Testis (tissue), 3 donors: Measurements from ENCODE around the gene DNAH6. TPM values are rescaled to one million over a fixed set of nuclear protein-coding genes. Genes with fewer than 3 reads are reported as not detected.

ENCODE experiments used
- DNase-seq: peaks from one replicate; pipeline ENCODE4 v3.0.0-alpha.2; 2019
- H3K27ac ChIP-seq, 2 donors: fragments of 200-600 bp; sonication (generic); one replicate each; pipeline ENCODE4 v1.5.1; 2019
- H3K27me3 ChIP-seq: fragments of 200-600 bp; sonication (generic); one replicate; pipeline ENCODE4 v1.5.1; 2019
- H3K36me3 ChIP-seq: fragments of 200-600 bp; sonication (generic); one replicate; pipeline ENCODE4 v1.5.1; 2017; ENCODE audit warnings: low read depth; ENCODE audit errors: missing control alignments
- H3K4me1 ChIP-seq: fragments of 200-600 bp; sonication (generic); one replicate; pipeline ENCODE4 v1.5.1; 2019
- H3K4me3 ChIP-seq, 2 donors: fragments of 200-600 bp; sonication (generic); one replicate each; pipeline ENCODE4 v1.5.1; 2017 to 2019
- H3K9me3 ChIP-seq: fragments of 200-600 bp; sonication (generic); one replicate; pipeline ENCODE4 v1.5.1; 2017
- POLR2A ChIP-seq: fragments of 450-650 bp; IDR thresholded peaks from one replicate; pipeline ENCODE4 v1.6.1; 2017; ENCODE audit warnings: antibody characterized with exemption, mild to moderate bottlenecking, moderate library complexity
- WGBS, 2 donors: methylation state at CpG; one replicate each; pipeline ENCODE4 v1.1.5; 2018; 5-methylcytosine and 5-hydroxymethylcytosine counted together
- intact Hi-C: fragments of 100-400 bp; cut with DNase I; formaldehyde crosslinking; loops from one replicate; pipeline ENCODE4 v1.15.1; 2023; ENCODE audit warnings: low total_unique reads
- polyA plus RNA-seq: library from polyadenylated mRNA; stranded (reverse); fragments of 350-450 nt; fragmentation: Illumina TruSeq; extraction: RNeasy Lipid Tissue Mini Kit (QIAGEN cat#74804); gene quantifications from one replicate; pipeline ENCODE4 v1.2.3, GENCODE V29; 2014; ENCODE audit warnings: low read depth, low replicate concordance; ENCODE audit not compliant: insufficient read depth
- total RNA-seq, 2 donors: library from RNA; depleted of rRNA; stranded (reverse); fragments of >200 nt; gene quantifications; one replicate each; pipeline ENCODE4 v1.2.3, GENCODE V29; 2016
- TF ChIP-seq, protein P1 (sequence below), 3 experiments: fragments of 450-650 bp in 2 of 3; fragments of 200-600 bp in 1 of 3; sonication (generic) in 1 of 3; IDR thresholded peaks; one replicate each; pipeline ENCODE4 v1.5.1; 2016 to 2019; ENCODE audit warnings: antibody characterized with exemption in 3 of 3, mild to moderate bottlenecking in 2 of 3, moderate library complexity in 1 of 3

DNAH6 gene
- total and polyA plus RNA-seq, 3 donors from 2014 or later = 7.1 to 18.4 (median 11.8) TPM

DNA sequence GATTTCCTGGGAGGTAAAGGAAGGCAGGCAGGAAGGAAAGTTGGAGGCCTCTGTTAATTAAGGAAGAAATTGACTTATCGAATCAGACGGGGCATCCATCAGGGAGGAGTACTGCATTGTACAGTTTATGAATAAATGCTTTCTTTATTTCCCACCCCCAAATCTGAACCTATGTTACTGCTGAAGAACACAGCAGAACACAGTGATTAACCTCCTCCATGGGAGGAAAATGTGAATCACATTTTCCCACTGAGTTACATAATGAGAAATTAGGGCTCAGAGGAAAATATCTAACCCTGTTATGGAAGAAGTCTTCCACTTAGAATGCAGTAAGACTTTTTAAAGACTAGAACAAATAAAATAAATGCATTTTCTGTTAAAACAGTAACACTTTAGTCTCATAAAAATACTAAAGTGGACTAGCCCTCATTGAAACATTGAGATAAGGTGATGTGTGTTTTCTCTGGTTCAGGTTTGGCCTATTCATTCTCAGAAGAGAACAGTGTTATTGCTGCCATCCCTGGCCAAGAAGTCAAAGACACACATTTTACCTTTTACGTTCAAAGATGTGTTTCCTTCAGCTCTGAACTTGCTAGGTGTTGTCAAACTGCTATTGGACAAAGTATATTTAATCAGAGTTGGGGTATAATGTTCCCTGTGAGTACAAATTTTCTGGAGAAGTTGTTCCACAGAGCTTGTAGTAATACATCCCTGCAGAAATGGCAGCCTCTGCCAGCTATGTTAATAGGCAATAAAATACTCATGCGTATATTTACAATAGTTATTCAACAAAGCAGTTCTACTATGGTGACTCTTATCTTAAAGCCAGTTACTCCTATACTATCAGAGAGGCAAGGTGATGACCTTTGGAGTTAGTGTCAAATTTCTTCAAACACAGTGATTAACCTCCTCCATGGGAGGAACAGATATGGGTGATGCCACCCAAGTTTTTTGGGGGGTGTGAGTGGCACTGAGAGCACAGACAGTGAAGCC is 11.1 kb downstream of the DNAH6 start:
- TF ChIP-seq POLR2A = no peak
- TF ChIP-seq, protein P1, sequence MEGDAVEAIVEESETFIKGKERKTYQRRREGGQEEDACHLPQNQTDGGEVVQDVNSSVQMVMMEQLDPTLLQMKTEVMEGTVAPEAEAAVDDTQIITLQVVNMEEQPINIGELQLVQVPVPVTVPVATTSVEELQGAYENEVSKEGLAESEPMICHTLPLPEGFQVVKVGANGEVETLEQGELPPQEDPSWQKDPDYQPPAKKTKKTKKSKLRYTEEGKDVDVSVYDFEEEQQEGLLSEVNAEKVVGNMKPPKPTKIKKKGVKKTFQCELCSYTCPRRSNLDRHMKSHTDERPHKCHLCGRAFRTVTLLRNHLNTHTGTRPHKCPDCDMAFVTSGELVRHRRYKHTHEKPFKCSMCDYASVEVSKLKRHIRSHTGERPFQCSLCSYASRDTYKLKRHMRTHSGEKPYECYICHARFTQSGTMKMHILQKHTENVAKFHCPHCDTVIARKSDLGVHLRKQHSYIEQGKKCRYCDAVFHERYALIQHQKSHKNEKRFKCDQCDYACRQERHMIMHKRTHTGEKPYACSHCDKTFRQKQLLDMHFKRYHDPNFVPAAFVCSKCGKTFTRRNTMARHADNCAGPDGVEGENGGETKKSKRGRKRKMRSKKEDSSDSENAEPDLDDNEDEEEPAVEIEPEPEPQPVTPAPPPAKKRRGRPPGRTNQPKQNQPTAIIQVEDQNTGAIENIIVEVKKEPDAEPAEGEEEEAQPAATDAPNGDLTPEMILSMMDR (IDR thresholded peaks at IDR 0.05) = no peak
- WGBS, 2 donors = 46 to 61% methylated on average over 4 of the region's 4 CpGs
- no peaks in the 10 kb centered on the region for H3K4me1 ChIP-seq
- H3K36me3 ChIP-seq = no peaks in the 10 kb centered on the region
- no peaks in the 10 kb centered on the region for H3K27me3 ChIP-seq
- intact Hi-C loops = no loop called here
- H3K27ac ChIP-seq = no peak overlapping the region
- H3K9me3 ChIP-seq = no peaks in the 10 kb centered on the region
- H3K4me3 ChIP-seq = no peak overlapping the region
- no peak for DNase-seq

DNA sequence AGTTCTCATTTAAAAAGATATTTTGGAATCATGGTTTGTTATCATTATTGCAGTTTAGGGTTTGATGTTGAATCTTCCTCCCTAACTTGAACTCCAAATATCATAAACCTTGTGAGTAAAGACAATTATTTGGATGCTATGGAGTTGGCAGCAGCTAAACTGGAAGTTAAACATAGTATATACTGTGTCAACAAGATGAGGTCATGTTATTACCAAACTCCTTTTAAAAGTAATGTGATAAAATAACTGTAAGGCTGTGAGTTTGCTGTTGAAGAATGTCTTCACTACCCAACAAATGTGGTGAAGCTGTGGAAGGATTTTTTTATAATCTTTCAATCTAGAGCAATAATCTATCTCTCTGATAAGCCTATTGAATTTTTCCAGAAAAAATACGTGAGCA is 16.0 kb downstream of the DNAH6 start:
- Histone ChIP-seq H3K4me1 (no peaks in the 10 kb centered on the region), H3K9me3 (no peaks in the 10 kb centered on the region), H3K27me3 (no peaks in the 10 kb centered on the region), H3K4me3 (no peak overlapping the region), H3K27ac (no peak overlapping the region), H3K36me3 (no peaks in the 10 kb centered on the region)
- WGBS, 2 donors = 81 to 95% methylated on average over 1 of the region's 1 CpG
- TF ChIP-seq POLR2A = no peak
- TF ChIP-seq, protein P1 (IDR thresholded peaks at IDR 0.05) = no peak
- intact Hi-C loops = no loop called here
- DNase-seq = no peak

DNA sequence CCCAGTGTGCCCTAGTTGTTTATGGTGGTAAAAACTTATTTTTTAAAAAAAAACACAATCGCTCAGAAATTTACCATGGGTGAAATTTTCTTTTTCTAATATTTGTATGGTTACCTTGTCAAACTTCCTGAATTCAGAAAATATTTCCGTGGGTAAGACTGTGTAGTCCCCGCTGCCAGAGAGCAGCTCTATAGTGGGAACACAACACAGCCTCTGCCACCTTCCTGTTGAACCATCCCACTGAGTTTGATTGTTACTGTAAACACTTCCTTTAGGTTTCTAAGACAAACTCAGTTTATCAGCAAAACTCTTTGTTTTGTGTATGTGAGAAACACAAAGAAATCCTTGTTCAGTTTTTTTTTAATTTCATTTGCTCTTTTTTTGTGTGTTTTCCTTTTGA is 17.9 kb downstream of the DNAH6 start:
- TF ChIP-seq, protein P1 (IDR thresholded peaks at IDR 0.05) = no peak
- TF ChIP-seq POLR2A = no peak
- no peak for DNase-seq
- Histone ChIP-seq H3K36me3 (no peaks in the 10 kb centered on the region), H3K4me3 (no peak overlapping the region), H3K27me3 (no peaks in the 10 kb centered on the region), H3K9me3 (no peaks in the 10 kb centered on the region), H3K4me1 (no peaks in the 10 kb centered on the region), H3K27ac (no peak overlapping the region)
- WGBS, 2 donors = 70 to 80% methylated on average over 3 of the region's 3 CpGs
- intact Hi-C loops = no loop called here

DNA sequence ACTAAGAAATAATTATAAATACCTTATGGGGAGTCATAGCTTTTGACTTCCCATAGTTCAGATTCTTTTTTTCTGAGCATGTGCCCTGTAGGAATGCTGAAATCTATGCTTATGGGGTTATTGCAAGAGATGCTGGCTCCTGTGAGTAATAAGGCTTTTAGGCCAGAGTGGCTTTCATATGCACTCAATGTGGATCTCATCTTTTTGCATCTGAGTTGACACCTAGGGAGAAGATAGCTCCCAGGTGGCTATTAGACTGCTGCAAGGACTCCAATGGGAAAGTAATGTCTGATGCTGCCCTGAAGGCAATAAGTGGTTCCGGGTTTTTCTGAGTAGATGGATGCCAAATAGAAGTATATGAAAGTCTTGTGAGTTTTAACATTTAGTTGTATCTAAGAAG is 21.0 kb downstream of the DNAH6 start:
- Histone ChIP-seq H3K27me3 (no peaks in the 10 kb centered on the region), H3K27ac (no peak overlapping the region), H3K4me1 (no peaks in the 10 kb centered on the region), H3K36me3 (no peaks in the 10 kb centered on the region), H3K9me3 (no peaks in the 10 kb centered on the region), H3K4me3 (no peak overlapping the region)
- intact Hi-C loops = no loop called here
- TF ChIP-seq POLR2A = no peak
- TF ChIP-seq, protein P1 (IDR thresholded peaks at IDR 0.05) = no peak
- 85 to 94% methylated on average over 1 of the region's 1 CpG for WGBS, 2 donors
- no peak for DNase-seq
